Lung (tissue), 16 donors: ENCODE results near the gene TDRD9. TPM values are rescaled to one million over a fixed set of nuclear protein-coding genes. Genes with fewer than 3 reads are reported as not detected.

Experiments
- ATAC-seq: fragments of 200-7000 bp; cut with Tn5 transposase; one replicate; pipeline ENCODE4 v1.9.1; 2020; ENCODE audit warnings: moderate number of reproducible peaks; ENCODE audit not compliant: insufficient read depth, low FRiP score
- DNase-seq, 3 donors: peaks; one replicate each; pipeline ENCODE4 v3.0.0-alpha.2; 2013 to 2017
- H3K27ac ChIP-seq, 2 donors: one replicate each; pipeline ENCODE4 v1.5.1; 2013; ENCODE audit warnings: mild to moderate bottlenecking in 2 of 2, moderate library complexity in 2 of 2, control low read depth in 1 of 2, inconsistent platforms in 1 of 2, low read depth in 1 of 2, low read length in 1 of 2
- H3K27me3 ChIP-seq, 3 donors: one replicate each; pipeline ENCODE4 v1.5.1; 2013; ENCODE audit warnings: low read length in 2 of 3; ENCODE audit not compliant: control insufficient read depth in 3 of 3, insufficient read depth in 3 of 3
- H3K36me3 ChIP-seq, 4 donors: one replicate each; pipeline ENCODE4 v1.5.1; 2013; ENCODE audit warnings: low read length in 4 of 4, mild to moderate bottlenecking in 1 of 4, moderate library complexity in 1 of 4; ENCODE audit not compliant: control insufficient read depth in 4 of 4, insufficient read depth in 4 of 4
- H3K4me1 ChIP-seq, 5 donors: one replicate each; pipeline ENCODE4 v1.5.1; 2013; ENCODE audit warnings: low read length in 5 of 5, mild to moderate bottlenecking in 2 of 5, moderate library complexity in 1 of 5; ENCODE audit not compliant: control insufficient read depth in 5 of 5, insufficient read depth in 5 of 5
- H3K4me3 ChIP-seq: one replicate; pipeline ENCODE4 v1.5.1; 2013; ENCODE audit warnings: mild to moderate bottlenecking, control low read depth, moderate library complexity
- H3K9ac ChIP-seq, 2 donors: one replicate each; pipeline ENCODE4 v1.5.1; 2013; ENCODE audit warnings: low read length in 2 of 2, control low read depth in 1 of 2; ENCODE audit not compliant: insufficient read depth in 1 of 2
- H3K9me3 ChIP-seq, 4 donors: one replicate each; pipeline ENCODE4 v1.5.1; 2013; ENCODE audit warnings: low read length in 3 of 4, mild to moderate bottlenecking in 1 of 4, moderate library complexity in 1 of 4; ENCODE audit not compliant: control insufficient read depth in 4 of 4, insufficient read depth in 3 of 4
- WGBS, 2 donors: extraction: QIAGEN DNeasy Blood & Tissue Kit; methylation state at CpG; one replicate each; pipeline ENCODE4 v1.1.7; 2013; 5-methylcytosine and 5-hydroxymethylcytosine counted together
- long read RNA-seq, 5 donors: transcript quantifications; one replicate each; lab custom pipeline, GENCODE V29; 2026
- polyA plus RNA-seq, 2 donors: library from polyadenylated mRNA; stranded (reverse); fragments of 200-250 nt; gene quantifications; one replicate each; pipeline ENCODE4 v1.2.1, GENCODE V29; 2013
- total RNA-seq, 2 donors: library from RNA; depleted of rRNA in 1 of 2; stranded (reverse); fragments of >200 nt in 1 of 2; gene quantifications; one replicate each; pipeline ENCODE4 v1.2.1, GENCODE V29; 2014 to 2021
- TF ChIP-seq, protein P1 (sequence below): IDR thresholded peaks from 2 replicates; pipeline ENCODE4 v1.5.1; 2012; ENCODE audit warnings: mild to moderate bottlenecking; ENCODE audit errors: control extremely low read depth, extremely low read depth
- donor health status: control.
- donor health status: control.
- donor health status: Bipolar disorder and iron deficiency.
- donor health status: healthy.
- donor health status: DM: yes; HTN: yes; CAD: no.

Gene TDRD9, protein sequence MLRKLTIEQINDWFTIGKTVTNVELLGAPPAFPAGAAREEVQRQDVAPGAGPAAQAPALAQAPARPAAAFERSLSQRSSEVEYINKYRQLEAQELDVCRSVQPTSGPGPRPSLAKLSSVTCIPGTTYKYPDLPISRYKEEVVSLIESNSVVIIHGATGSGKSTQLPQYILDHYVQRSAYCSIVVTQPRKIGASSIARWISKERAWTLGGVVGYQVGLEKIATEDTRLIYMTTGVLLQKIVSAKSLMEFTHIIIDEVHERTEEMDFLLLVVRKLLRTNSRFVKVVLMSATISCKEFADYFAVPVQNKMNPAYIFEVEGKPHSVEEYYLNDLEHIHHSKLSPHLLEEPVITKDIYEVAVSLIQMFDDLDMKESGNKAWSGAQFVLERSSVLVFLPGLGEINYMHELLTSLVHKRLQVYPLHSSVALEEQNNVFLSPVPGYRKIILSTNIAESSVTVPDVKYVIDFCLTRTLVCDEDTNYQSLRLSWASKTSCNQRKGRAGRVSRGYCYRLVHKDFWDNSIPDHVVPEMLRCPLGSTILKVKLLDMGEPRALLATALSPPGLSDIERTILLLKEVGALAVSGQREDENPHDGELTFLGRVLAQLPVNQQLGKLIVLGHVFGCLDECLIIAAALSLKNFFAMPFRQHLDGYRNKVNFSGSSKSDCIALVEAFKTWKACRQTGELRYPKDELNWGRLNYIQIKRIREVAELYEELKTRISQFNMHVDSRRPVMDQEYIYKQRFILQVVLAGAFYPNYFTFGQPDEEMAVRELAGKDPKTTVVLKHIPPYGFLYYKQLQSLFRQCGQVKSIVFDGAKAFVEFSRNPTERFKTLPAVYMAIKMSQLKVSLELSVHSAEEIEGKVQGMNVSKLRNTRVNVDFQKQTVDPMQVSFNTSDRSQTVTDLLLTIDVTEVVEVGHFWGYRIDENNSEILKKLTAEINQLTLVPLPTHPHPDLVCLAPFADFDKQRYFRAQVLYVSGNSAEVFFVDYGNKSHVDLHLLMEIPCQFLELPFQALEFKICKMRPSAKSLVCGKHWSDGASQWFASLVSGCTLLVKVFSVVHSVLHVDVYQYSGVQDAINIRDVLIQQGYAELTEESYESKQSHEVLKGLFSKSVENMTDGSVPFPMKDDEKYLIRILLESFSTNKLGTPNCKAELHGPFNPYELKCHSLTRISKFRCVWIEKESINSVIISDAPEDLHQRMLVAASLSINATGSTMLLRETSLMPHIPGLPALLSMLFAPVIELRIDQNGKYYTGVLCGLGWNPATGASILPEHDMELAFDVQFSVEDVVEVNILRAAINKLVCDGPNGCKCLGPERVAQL (N-terminal part only)
- total RNA-seq (1 to 10 TPM; 2.3 to 8.2 TPM), polyA plus RNA-seq (1 to 10 TPM; 2.4 to 8.6 TPM)
- long read RNA-seq, donor 1 = 0 reads
- long read RNA-seq, donor 2 = 0 reads
- long read RNA-seq, donor 3 = 0 reads
- long read RNA-seq, donor 4 = 0 reads
- long read RNA-seq, donor 5 = 0 reads

DNA sequence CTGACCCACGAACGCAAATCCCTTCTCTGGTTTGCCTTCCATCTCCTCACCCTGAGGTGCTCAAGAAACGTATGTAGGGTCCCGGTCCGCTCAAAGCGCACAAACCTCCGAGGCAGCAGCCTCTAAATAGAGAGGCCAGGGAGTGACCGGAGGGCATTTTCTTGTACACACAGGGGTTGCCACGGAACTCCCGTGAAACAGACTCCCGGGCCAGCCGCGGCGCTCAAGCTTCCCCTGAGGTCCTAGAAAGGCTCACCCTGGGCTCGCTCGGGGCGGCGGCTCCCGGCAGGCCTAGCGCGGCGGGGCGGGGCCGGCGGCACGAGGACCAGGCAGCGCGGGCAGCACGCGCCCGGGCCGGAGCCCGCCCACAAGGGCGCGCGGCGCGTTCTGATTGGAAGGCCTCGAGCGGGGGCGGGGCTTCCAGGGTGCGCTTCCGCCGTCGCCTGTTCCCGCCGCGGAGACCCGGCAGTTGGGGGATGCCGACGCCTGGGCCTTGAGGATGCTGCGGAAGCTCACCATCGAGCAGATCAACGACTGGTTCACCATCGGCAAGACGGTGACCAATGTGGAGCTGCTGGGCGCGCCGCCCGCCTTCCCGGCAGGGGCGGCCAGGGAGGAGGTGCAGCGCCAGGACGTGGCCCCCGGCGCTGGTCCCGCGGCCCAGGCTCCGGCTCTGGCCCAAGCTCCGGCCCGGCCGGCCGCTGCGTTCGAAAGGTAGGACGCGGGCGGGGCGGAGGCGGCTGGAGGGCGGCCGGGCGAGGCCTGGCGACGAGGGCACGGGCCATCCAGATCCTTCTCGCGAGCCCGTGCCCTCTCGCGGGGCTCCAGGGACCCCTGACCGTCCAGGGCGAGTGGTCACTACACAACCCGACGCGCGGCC, at the start of gene TDRD9:
Gene TDRD9 (plus strand): TSS at position 446 of the 880 bp plus-strand sequence. CDS start 54 bp downstream, at position 500.
- Histone ChIP-seq H3K27me3 (peaks cover 0 to 4% (median 0%) of the 10 kb centered on the region in 3 donors), H3K9ac (no peak within 1 kb of the TSS), H3K27ac (no peak within 1 kb of the TSS), H3K4me1 (peaks cover 0 to 4% (median 0%) of the 10 kb centered on the region in 5 donors), H3K36me3 (no peaks in the 10 kb centered on the region), H3K4me3 (no peak within 1 kb of the TSS), H3K9me3 (no peaks in the 10 kb centered on the region)
- ATAC-seq (peak; percentile 19), DNase-seq (no peak)
- 60 to 85% methylated on average over 97 of the region's 97 CpGs for WGBS, 2 donors
- TF ChIP-seq, protein P1, sequence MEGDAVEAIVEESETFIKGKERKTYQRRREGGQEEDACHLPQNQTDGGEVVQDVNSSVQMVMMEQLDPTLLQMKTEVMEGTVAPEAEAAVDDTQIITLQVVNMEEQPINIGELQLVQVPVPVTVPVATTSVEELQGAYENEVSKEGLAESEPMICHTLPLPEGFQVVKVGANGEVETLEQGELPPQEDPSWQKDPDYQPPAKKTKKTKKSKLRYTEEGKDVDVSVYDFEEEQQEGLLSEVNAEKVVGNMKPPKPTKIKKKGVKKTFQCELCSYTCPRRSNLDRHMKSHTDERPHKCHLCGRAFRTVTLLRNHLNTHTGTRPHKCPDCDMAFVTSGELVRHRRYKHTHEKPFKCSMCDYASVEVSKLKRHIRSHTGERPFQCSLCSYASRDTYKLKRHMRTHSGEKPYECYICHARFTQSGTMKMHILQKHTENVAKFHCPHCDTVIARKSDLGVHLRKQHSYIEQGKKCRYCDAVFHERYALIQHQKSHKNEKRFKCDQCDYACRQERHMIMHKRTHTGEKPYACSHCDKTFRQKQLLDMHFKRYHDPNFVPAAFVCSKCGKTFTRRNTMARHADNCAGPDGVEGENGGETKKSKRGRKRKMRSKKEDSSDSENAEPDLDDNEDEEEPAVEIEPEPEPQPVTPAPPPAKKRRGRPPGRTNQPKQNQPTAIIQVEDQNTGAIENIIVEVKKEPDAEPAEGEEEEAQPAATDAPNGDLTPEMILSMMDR = no peak

DNA sequence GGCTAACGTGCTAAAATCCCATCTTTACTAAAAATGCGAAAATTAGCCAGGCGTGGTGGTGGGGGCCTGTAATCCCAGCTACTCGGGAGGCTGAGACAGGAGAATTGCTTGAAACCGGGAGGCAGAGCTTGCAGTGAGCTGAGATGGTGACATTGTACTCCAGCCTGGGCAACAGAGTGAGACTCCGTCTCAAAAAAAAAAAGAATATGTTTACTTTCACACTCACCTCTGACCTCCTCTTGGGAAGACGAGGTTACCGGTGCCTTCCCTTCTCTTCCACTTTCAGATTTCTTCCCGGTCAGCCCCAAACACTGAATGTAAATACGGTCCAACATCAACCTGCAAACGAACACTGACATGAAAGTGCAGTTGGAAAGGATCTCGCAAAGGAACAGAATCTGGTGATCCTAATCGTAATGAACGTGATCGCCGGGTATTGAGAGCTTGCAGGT, 49.1 kb upstream of the TDRD9 start:
- Histone ChIP-seq H3K9me3 (no peaks in the 10 kb centered on the region), H3K27ac (peak overlapping the region in 1 of 2 donors; percentile 55), H3K4me1 (peaks cover 4 to 45% (median 34%) of the 10 kb centered on the region in 5 donors), H3K27me3 (no peaks in the 10 kb centered on the region), H3K9ac (no peak overlapping the region), H3K4me3 (no peak overlapping the region), H3K36me3 (no peaks in the 10 kb centered on the region)
- 69 to 83% methylated on average over 16 of the region's 16 CpGs for WGBS, 2 donors
- TF ChIP-seq, protein P1 = no peak
- ATAC-seq (no peak), DNase-seq (no peak)
